Keratinocyte (primary cell): Measurements from ENCODE around the gene ADARB2.

Experiments used
- CTCF ChIP-seq, 3 experiments: IDR thresholded peaks in 1 of 3; conservative IDR thresholded peaks in 1 of 3; optimal IDR thresholded peaks in 1 of 3; 2 replicates in 2 of 3; 3 replicates in 1 of 3; pipeline versions ENCODE3 to v1.5.1; 2011; ENCODE audit warnings: low read length in 3 of 3, mild to moderate bottlenecking in 3 of 3, moderate library complexity in 2 of 3, control low read depth in 1 of 3, inconsistent platforms in 1 of 3; ENCODE audit not compliant: insufficient read depth in 2 of 3; ENCODE audit errors: extremely low read depth in 1 of 3
- EZH2 ChIP-seq: IDR thresholded peaks from one replicate; pipeline ENCODE4 v1.6.1; 2012; ENCODE audit warnings: inconsistent platforms, mild to moderate bottlenecking, low read length, moderate library complexity

GRCh38 chr10:1556496-1556895, 180.8 kb downstream of the ADARB2 start:
- TF ChIP-seq CTCF (optimal IDR thresholded peaks at IDR 0.05 in 1 of 3, IDR thresholded peaks at IDR 0.05 in 1 of 3, conservative IDR thresholded peaks at IDR 0.05 in 1 of 3; ENCODE audit: extremely low read depth in 1 of 3, insufficient read depth in 2 of 3, low read length in 3 of 3) (no peak), EZH2 (no peak)
